ENCODE data around the gene GPHN.

GPHN gene

DNA sequence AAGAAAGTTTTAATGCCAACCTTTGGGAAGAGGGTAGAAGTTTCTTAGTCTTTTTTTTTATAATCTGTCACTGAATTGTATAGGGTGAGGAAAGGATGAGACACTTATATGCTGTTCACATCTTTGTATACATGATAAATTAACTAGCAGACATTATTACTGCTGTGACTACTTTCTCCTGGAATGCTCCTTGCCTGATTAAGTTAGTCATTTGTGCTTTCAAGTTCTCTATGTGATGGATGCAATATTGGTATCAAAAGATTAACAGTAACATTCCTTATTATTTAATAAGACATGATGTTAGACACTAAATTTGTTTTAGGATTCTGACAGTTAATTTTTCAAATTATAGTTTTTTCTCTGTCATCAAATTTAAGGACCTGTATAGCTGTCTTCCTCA lies 457.9 kb downstream of the GPHN start:
- no peak for DNase-seq

- DNase-seq, result no peak
Measured at GRCh38 chr14:66972469-66972868, 464.5 kb downstream of the GPHN start.

GRCh38 chr14:66974397-66975025 lies 466.6 kb downstream of the GPHN start:
- DNase-seq, result no peak

DNA sequence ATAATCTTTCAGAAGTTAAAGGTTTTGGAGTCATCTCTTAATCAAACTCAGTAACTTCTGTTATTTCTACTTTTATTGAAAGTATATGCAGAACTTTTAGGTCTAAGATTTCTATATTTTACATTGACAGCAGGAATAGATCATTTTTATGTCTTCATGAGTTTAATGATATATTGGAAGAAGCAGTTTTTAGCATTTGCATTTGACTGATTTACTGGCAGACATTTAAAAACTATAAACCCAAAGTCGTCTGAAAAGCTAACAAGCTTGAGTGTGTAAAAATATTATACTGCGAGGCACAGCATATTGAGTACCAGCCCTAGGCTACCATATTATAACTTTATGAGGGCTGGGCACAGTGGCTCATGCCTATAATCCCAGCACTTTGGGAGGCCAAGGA lies 467.3 kb downstream of the GPHN start:
- no peak for DNase-seq

DNA sequence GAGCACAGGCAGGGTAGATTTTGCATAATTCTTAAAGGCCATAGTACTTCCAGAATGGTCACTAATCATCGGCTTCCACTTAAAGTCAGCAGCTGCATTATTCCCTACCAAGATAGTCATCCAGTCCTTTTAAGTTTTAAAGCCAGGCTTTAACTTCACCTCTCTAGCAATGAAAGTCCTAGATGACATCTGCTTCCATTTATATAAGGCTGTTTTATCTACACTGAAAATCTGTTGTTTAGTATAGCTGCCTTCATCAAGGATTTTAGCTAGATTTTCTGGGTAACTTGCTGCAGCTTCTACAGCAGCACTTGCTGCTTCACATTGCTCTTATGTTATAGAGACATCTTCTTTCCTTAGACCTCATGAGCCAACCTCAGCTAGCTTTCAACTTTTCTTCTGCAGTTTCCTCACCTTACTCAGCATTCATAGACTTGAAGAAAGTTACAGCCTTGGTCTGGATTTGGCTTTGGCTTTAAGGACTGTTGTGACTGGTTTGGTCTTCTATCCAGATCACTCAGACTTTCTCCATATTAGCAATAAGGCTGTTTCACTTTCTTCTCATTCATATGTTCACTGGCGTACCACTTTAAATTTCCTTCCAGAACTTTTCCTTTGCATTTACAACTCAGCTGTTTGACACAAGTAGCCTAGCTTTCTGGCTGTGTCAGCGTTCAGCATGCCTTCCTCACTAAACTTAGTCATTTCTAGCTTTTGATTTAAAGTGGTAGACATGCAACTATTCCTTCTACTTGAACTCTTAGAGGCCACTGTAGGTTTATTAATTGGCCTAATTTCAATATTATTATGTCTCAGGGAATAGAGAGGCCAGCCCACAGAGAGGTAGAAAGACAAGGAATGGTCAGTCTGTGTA lies 471.4 kb downstream of the GPHN start:
- DNase-seq, result no peak

- DNase-seq, result no peak
Measured at GRCh38 chr14:66982247-66982646, 474.3 kb downstream of the GPHN start.

DNA sequence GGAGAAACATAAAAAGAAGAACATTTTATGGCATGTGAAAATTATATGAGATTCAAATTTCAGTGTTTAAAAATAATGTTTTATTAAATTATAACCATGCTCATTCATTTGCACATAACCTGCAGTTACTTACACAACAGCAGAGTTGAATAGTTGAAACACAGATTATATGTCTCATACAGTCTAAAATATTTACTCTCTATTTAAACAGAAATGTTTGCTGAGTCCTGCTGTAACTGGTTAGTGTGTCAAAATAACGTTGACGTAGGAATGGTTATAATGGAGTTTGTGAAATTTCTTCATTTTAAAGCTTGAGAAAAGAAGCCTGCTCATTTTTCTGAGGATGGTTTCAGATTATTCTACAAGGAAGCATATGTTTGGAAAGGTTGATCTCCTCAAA lies 484.8 kb downstream of the GPHN start:
- DNase-seq, result no peak

GRCh38 chr14:66993512-66993911 lies 485.6 kb downstream of the GPHN start:
- no peak for DNase-seq

DNA sequence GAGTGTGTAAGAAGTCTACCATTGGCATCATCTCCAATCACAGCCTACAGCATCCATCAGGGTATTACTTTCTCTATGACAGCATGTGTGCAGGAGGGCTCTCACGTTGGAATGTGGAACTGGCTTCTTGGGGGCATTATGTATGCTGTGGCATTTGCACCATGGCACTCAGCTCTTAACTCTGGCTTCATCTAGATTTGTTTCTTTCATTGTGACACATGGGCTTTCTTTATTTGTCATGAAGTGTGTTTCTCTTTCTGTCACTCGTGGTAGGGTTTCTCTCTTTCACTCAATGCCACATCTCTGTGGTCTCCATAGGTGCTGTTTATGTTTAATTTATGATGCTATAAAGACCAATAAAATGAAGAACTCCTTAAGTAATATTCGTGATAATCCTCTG lies 490.1 kb downstream of the GPHN start:
- DNase-seq, result no peak

DNA sequence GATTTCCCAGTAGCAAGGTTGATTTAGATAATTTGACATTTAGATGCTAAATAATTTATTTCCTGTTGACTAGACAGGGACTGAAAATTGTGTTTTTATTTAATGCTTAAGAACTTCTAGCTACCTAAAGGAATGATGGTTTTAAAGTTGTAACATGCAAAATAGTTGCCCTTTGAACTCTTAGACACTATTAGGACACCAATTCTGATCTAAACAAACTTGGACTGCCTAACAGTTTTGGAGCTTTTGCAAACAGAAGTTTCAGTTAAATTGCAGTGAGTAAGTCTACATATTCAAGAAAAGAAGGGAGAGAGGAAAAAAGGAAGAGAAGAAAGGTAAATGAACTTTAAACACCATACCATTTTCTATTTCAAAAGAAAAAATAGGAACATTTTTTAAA lies 492.0 kb downstream of the GPHN start:
- no peak for DNase-seq

DNA sequence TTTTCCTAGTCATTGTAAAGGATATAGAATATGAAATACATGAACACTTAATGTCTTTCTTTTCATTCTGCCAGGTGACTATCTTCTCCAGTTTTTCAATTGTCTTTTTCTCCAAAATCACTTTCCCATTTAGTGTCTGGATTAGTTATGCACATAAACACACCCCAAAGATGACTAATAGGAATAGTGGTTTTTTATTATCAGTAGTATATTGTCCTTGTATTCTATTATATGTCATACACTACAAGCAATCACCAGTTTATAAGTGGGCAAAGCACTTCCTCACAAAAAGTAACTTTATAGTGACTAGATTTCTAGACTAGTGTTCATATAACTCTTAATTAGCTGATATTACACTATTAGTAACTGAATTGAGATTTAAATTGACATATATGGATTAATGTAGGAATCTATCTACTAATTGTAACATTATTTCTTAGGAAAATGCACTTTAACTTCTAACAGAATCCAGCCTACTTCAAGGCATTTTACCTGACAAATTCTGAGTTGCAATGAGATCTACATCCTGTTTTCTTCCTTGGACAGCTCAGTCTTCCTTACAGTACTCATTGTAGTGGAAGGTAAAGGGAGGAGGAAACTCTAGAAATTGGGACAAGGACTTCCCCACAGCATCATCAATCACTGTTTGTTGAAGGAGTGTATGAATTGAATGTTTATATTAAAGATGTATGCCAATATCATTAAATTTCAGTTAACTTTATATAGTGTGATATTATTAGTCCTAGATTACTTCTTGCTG lies 495.2 kb downstream of the GPHN start:
- DNase-seq, result no peak

DNA sequence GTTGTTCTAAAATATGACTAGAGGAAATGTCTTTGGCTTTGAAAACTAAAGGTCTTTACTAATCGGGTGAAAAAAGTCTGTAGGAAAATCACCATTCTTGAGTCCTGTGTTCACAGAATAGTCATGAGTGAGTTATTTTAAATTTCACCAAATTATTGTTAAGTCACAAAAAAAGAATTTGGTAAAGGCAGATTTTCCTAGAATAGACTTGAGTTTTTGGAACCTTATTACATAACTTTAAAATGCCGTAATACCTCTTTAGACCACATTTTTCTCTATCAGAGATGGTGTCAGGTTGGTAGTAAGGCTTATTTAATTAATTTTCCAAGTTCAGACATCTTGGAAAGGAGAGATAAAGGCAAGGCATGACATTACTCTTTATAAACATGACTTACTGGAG lies 496.6 kb downstream of the GPHN start:
- DNase-seq, result no peak

GRCh38 chr14:67010602-67011001 lies 502.7 kb downstream of the GPHN start:
- no peak for DNase-seq

- DNase-seq, result no peak
Measured at GRCh38 chr14:67016856-67017255, 508.9 kb downstream of the GPHN start.

DNA sequence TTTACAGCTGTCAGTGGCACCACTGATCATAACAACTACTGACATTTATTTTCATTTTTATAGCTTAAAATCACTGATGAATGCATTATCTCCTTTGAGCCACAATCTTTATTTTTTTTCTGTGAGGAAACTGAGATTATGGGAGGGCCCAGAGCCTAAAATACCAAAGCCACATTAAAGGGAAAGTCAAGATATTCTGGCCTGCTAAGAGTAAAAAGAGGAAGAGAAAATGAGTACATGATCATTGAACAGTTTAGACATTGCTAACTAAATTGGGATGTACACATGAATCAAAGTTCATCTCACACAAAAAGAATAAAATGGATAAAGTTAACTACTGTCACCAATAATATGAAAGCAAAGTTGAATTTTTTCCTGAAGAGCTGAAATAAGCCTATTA lies 510.8 kb downstream of the GPHN start:
- no peak for DNase-seq

DNA sequence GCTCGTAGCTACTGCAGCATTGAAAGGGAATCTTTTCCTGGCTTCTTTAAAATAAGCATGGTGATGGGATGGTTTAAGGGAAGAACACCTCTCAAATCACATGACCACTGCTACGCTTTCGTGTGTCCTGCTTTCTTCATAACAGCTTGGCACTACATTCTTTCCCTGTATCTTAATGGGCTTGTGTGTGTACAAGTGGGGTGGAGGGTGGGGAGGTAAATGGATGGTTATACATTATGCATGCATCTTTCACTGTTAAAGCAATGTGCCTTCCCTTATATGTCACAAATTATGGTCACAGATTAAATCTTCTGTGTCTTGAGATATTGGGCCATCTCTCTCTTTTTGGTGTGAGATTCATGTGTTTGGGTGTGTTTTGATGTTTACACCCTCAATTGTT lies 511.8 kb downstream of the GPHN start:
- no peak for DNase-seq

- no peak for DNase-seq
Measured at GRCh38 chr14:67031920-67032774, 524.2 kb downstream of the GPHN start.

- DNase-seq, result no peak
Measured at GRCh38 chr14:67045440-67045839, 537.5 kb downstream of the GPHN start.

DNA sequence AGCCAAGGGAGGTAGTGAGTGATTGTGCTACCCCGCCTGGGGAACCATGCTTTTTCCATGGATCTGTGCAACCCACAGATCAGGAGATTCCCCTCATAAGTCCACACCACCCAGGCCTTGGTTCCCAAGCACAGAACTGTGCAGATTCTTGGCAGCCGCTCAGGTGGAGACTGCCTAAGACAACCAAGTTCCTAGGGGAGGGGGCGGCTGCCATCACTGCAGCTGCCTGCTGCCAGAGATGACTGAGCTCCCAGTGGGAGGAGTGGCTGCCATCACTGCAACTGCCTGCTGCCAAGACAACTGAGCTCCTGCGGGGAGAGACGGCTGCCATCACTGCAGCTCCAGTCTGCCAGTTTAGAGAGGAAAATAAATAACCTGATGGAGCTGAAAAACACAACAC lies 542.9 kb downstream of the GPHN start:
- DNase-seq, result no peak

DNA sequence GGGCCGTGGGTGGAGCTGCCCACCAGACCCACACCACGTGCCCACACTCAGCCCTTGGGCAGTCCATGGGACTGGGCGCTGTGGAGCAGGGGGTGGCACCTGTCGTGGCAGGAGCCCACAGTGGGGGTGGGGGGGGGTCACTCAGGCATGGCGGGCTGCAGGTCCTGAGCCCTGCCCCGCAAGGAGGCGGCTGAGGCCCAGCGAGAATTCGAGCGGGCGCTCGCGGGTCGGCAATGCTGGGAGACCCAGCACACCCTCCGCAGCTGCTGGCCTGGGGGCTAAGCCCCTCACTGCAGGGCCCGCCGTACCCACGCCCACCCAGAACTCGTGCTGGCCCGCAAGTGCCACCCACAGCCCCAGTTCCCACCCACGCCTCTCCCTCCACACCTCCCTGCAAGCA lies 548.7 kb downstream of the GPHN start:
- DNase-seq, result no peak

- DNase-seq, result no peak
Measured at GRCh38 chr14:67059596-67059995, 551.6 kb downstream of the GPHN start.

DNA sequence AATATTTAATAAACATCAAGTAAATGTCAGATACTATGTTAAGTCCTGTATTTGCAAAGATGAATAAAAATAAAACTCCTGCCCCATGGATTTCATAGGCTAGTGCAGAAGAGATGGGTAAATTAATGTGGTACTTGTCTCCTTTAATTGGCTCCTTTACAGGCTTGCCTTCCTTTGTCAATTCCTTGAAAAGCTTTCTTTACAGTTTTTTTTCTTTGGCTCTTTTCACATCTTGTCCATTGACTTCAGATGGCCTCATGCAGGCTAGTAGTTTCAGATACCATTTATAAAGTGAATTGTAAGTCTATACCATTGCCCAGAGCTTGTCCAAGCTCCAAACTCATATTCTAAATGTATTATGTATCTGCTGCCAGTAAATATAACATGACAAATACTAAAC lies 552.6 kb downstream of the GPHN start:
- DNase-seq, result no peak

Measured in suppressor macrophage (primary cell).